ENCODE data around the gene OR10J4.
"Not testable (repeated sequence)": the region's sequence is repeated elsewhere in the genome, so short reads cannot be mapped to it uniquely, and the experiment has no call there.

The OR10J4 gene

GRCh38 chr1:159436469-159436868 is 4.5 kb downstream of the OR10J4 start:
- Histone ChIP-seq H3K27me3 (ENCODE audit: insufficient read depth, insufficient read length) (no peaks in the 10 kb centered on the region), H3K4me1 (ENCODE audit: insufficient read depth, insufficient read length) (no peaks in the 10 kb centered on the region), H3K36me3 (ENCODE audit: insufficient read depth, insufficient read length, low read length) (no peaks in the 10 kb centered on the region), H3K4me3 (ENCODE audit: insufficient read length, low read depth) (no peak overlapping the region), H3K9ac (ENCODE audit: insufficient read length, low read depth) (no peak overlapping the region), H3K9me3 (ENCODE audit: insufficient read depth, low read length) (no peaks in the 10 kb centered on the region)
- TF ChIP-seq YY1 (IDR thresholded peaks at IDR 0.05; ENCODE audit: insufficient read depth, insufficient read length) (no peak), ZNF274 (IDR thresholded peaks at IDR 0.05; ENCODE audit: low read depth, low read length) (no peak), SUZ12 (IDR thresholded peaks at IDR 0.05; ENCODE audit: extremely low read depth, insufficient read depth, insufficient read length) (no peak)
- no peak for DNase-seq (ENCODE audit: low read depth, low spot score)

DNA sequence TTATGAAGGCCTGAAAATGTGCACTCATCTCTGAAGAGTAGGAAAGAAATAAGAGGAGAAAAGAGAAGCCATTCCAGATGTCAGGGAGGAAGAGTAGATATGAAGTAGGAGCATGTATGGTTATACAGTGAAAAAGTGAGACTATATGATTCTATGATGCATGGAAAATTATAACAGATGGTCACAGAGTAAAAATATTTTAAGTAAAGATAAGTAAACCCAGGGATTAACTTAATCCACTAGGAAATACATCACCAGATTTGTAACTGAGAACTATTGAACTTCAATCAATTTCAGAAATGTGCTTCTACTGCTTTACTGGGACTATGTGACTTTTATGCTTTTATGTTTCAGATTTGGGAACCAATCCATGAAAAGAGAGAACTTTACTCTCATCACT is 7.4 kb downstream of the OR10J4 start, which contains the start of gene OR10J1:
TSS of gene OR10J1 (plus strand) at position 301 of the 400 bp plus-strand sequence. CDS start at position 371, 70 bp downstream.
- Histone ChIP-seq H3K27me3 (ENCODE audit: insufficient read depth, insufficient read length) (no peaks in the 10 kb centered on the region), H3K9me3 (ENCODE audit: insufficient read depth, low read length) (no peaks in the 10 kb centered on the region)

DNA sequence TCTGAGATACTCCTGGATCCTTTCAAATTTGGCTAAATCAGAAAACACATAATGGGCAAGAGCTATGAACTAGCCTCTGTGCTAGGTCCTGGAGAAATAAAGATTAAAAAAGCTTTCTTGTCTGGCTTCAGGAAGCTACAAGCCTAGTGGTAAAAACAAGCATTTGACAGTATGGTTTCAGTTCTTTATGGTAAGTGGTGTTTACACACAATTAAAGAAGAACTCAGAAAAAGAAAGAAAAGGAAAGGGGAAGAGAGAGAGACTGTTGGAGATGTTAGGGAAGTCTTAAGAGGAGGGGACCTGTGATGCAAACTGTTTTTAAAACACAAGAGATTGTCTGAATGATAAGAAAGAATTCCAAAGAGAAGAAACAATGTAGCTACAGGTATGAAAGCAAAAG is 9.4 kb downstream of the OR10J4 start:
- TF ChIP-seq YY1 (IDR thresholded peaks at IDR 0.05; ENCODE audit: insufficient read depth, insufficient read length) (no peak), ZNF274 (IDR thresholded peaks at IDR 0.05; ENCODE audit: low read depth, low read length) (no peak), SUZ12 (IDR thresholded peaks at IDR 0.05; ENCODE audit: extremely low read depth, insufficient read depth, insufficient read length) (no peak)
- Histone ChIP-seq H3K4me1 (ENCODE audit: insufficient read depth, insufficient read length) (no peaks in the 10 kb centered on the region), H3K4me3 (ENCODE audit: insufficient read length, low read depth) (no peak overlapping the region), H3K36me3 (ENCODE audit: insufficient read depth, insufficient read length, low read length) (no peaks in the 10 kb centered on the region), H3K9ac (ENCODE audit: insufficient read length, low read depth) (no peak overlapping the region), H3K9me3 (ENCODE audit: insufficient read depth, low read length) (no peaks in the 10 kb centered on the region), H3K27me3 (ENCODE audit: insufficient read depth, insufficient read length) (no peaks in the 10 kb centered on the region)
- DNase-seq (ENCODE audit: low read depth, low spot score): no peak

More for the DNA sequence above, 7.4 kb downstream of the OR10J4 start, which contains the start of gene OR10J1:
- no peak within 1 kb of the TSS for H3K9ac ChIP-seq (ENCODE audit: insufficient read length, low read depth)
- DNase-seq (ENCODE audit: low read depth, low spot score): no peak
- H3K4me3 ChIP-seq (ENCODE audit: insufficient read length, low read depth): no peak within 1 kb of the TSS
- TF ChIP-seq YY1 (IDR thresholded peaks at IDR 0.05; ENCODE audit: insufficient read depth, insufficient read length) (no peak), ZNF274 (IDR thresholded peaks at IDR 0.05; ENCODE audit: low read depth, low read length) (no peak), SUZ12 (IDR thresholded peaks at IDR 0.05; ENCODE audit: extremely low read depth, insufficient read depth, insufficient read length) (no peak)
- H3K4me1 ChIP-seq (ENCODE audit: insufficient read depth, insufficient read length): no peaks in the 10 kb centered on the region
- no peaks in the 10 kb centered on the region for H3K36me3 ChIP-seq (ENCODE audit: insufficient read depth, insufficient read length, low read length)

- H3K27me3 ChIP-seq (ENCODE audit: insufficient read depth, insufficient read length): no peaks in the 10 kb centered on the region
- no peaks in the 10 kb centered on the region for H3K9me3 ChIP-seq (ENCODE audit: insufficient read depth, low read length)
- no peak overlapping the region for H3K4me3 ChIP-seq (ENCODE audit: insufficient read length, low read depth)
- no peak for DNase-seq (ENCODE audit: low read depth, low spot score)
- H3K4me1 ChIP-seq (ENCODE audit: insufficient read depth, insufficient read length): no peaks in the 10 kb centered on the region
- H3K36me3 ChIP-seq (ENCODE audit: insufficient read depth, insufficient read length, low read length): no peaks in the 10 kb centered on the region
- TF ChIP-seq YY1 (IDR thresholded peaks at IDR 0.05; ENCODE audit: insufficient read depth, insufficient read length): no peak
- TF ChIP-seq ZNF274 (IDR thresholded peaks at IDR 0.05; ENCODE audit: low read depth, low read length): no peak
- TF ChIP-seq SUZ12 (IDR thresholded peaks at IDR 0.05; ENCODE audit: extremely low read depth, insufficient read depth, insufficient read length): no peak
- no peak overlapping the region for H3K9ac ChIP-seq (ENCODE audit: insufficient read length, low read depth)
Observed at GRCh38 chr1:159442428-159442827, 10.4 kb downstream of the OR10J4 start.

DNA sequence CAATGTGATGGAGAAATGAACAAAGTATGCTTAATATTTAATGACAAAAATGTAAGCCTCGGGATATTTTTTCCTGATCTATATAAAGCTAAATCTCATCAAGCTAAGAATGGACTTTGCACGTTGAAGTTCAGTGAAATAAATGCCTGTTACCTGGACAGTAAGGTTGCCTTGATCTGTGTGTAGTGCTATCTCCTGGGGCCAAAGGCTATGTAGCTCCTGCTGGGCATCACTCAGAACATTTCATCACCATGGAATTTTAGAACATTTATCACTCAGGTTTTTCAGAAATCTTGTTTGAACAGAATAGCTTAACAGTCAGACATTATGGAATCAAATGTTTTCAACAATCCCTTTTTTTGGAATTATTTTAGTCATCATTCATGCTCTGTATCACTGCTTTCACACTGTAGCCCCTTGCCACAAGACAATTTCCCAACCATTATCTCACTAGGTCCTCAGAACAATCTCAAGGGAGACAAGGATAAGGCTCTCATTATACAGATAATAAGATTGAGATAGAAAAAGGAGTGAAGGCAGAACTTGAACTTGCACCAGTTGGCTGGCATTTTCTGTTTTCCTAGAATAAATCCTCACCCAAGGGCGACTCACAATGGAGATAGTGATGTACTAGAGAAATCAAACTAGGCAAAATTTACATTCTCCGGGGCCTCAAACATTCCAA is 11.2 kb downstream of the OR10J4 start:
- DNase-seq (ENCODE audit: low read depth, low spot score): no peak
- no peak for TF ChIP-seq ZNF274 (IDR thresholded peaks at IDR 0.05; ENCODE audit: low read depth, low read length)

DNA sequence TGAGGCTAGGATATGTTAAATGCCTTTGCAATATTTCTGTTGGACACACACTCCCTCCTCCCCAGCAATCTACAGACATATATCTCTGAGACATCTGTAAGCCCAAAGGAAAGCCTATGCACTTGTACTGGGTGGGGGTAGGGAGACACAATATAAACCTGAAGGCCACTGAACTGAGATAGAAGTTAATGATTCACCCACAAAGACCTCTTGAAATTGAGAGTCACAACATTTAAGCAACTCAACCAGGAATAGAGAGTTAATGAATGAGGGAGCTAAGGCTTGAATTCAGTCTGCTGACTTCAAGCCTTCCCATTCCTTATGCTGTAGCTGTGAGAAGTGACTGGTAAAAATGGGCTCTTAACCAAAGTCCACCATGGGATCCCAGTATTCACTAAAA is 12.5 kb downstream of the OR10J4 start:
- Histone ChIP-seq H3K4me3 (ENCODE audit: insufficient read length, low read depth) (no peak overlapping the region), H3K9ac (ENCODE audit: insufficient read length, low read depth) (no peak overlapping the region), H3K4me1 (ENCODE audit: insufficient read depth, insufficient read length) (no peaks in the 10 kb centered on the region), H3K27me3 (ENCODE audit: insufficient read depth, insufficient read length) (no peaks in the 10 kb centered on the region), H3K36me3 (ENCODE audit: insufficient read depth, insufficient read length, low read length) (no peaks in the 10 kb centered on the region), H3K9me3 (ENCODE audit: insufficient read depth, low read length) (peaks cover 13% of the 10 kb centered on the region)
- no peak for DNase-seq (ENCODE audit: low read depth, low spot score)
- no peak for TF ChIP-seq ZNF274 (IDR thresholded peaks at IDR 0.05; ENCODE audit: low read depth, low read length)
- no peak for TF ChIP-seq SUZ12 (IDR thresholded peaks at IDR 0.05; ENCODE audit: extremely low read depth, insufficient read depth, insufficient read length)
- no peak for TF ChIP-seq YY1 (IDR thresholded peaks at IDR 0.05; ENCODE audit: insufficient read depth, insufficient read length)

More for the DNA sequence above, 11.2 kb downstream of the OR10J4 start:
- no peaks in the 10 kb centered on the region for H3K36me3 ChIP-seq (ENCODE audit: insufficient read depth, insufficient read length, low read length)
- H3K4me1 ChIP-seq (ENCODE audit: insufficient read depth, insufficient read length): no peaks in the 10 kb centered on the region
- H3K9me3 ChIP-seq (ENCODE audit: insufficient read depth, low read length): peaks cover 3% of the 10 kb centered on the region; the same call in 1 of the 2 replicates
- no peak overlapping the region for H3K9ac ChIP-seq (ENCODE audit: insufficient read length, low read depth)
- no peaks in the 10 kb centered on the region for H3K27me3 ChIP-seq (ENCODE audit: insufficient read depth, insufficient read length)
- no peak overlapping the region for H3K4me3 ChIP-seq (ENCODE audit: insufficient read length, low read depth)

DNA sequence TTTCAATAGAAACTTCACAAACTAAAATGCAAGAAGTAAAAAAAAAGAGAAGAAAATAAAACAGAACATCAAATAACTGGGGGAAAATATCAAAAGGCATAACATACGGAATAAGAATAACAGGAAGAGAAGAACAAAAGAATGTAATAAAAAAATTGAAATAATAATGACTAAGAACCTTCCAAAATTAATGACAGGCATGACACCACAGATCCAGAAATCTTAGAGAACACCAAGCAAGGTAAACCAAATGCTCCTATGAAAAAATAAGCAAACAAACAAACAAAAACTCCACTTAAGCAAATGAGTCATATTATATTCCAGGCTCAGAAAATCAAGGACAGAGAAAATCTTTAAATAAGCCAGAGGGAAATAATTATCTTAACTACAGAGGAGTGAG is 16.2 kb downstream of the OR10J4 start:
- no peak for DNase-seq (ENCODE audit: low read depth, low spot score)
- H3K36me3 ChIP-seq (ENCODE audit: insufficient read depth, insufficient read length, low read length): no peaks in the 10 kb centered on the region
- peaks cover 40% of the 10 kb centered on the region for H3K9me3 ChIP-seq (ENCODE audit: insufficient read depth, low read length)
- no peak overlapping the region for H3K9ac ChIP-seq (ENCODE audit: insufficient read length, low read depth)
- H3K4me1 ChIP-seq (ENCODE audit: insufficient read depth, insufficient read length): no peaks in the 10 kb centered on the region
- H3K27me3 ChIP-seq (ENCODE audit: insufficient read depth, insufficient read length): no peaks in the 10 kb centered on the region
- no peak for TF ChIP-seq ZNF274 (IDR thresholded peaks at IDR 0.05; ENCODE audit: low read depth, low read length)
- no peak overlapping the region for H3K4me3 ChIP-seq (ENCODE audit: insufficient read length, low read depth)

DNA sequence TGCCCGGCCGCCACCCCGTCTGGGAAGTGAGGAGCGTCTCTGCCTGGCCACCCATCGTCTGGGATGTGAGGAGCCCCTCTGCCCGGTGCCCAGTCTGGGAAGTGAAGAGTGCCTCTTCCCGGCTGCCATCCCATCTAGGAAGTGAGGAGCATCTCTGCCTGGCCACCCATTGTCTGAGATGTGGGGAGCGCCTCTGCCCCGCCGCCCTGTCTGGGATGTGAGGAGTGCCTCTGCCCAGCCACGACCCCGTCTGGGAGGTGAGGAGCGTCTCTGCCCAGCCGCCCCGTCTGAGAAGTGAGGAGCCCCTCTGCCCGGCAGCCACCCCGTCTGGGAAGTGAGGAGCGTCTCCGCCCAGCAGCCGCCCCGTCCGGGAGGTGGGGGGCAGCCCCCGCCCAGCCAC is 17.6 kb downstream of the OR10J4 start:
- H3K4me1 ChIP-seq (ENCODE audit: insufficient read depth, insufficient read length); H3K27me3 ChIP-seq (ENCODE audit: insufficient read depth, insufficient read length); H3K4me3 ChIP-seq (ENCODE audit: insufficient read length, low read depth); DNase-seq (ENCODE audit: low read depth, low spot score); H3K36me3 ChIP-seq (ENCODE audit: insufficient read depth, insufficient read length, low read length); H3K9ac ChIP-seq (ENCODE audit: insufficient read length, low read depth): not testable (repeated sequence)
- H3K9me3 ChIP-seq (ENCODE audit: insufficient read depth, low read length): peaks cover 40% of the 10 kb centered on the region
